ENCODE data around the gene CBX6.
A peak's percentile ranks its signal among the peaks of the same experiment; 100 is the strongest.
"Not testable (repeated sequence)": the region's sequence is repeated elsewhere in the genome, so short reads cannot be mapped to it uniquely, and the experiment has no call there.

Gene CBX6

GRCh38 chr22:38872172-38872830, at the start of gene CBX6:
CBX6 (minus strand) TSS chr22:38872216; CDS start chr22:38872190, 26 bp downstream.
- peaks cover 28 to 40% (median 36%) of the 10 kb centered on the region in 11 experiments for H4K20me1 ChIP-seq
- H3K9ac ChIP-seq, result peak within 1 kb of the TSS; percentile 80 to 94 (median 89)
- no peaks in the 10 kb centered on the region for H3K9me3 ChIP-seq (replicated peaks in 1 of 11)
- H3K27ac ChIP-seq, result peak within 1 kb of the TSS; percentile 79 to 93 (median 84)
- peak within 1 kb of the TSS; percentile 76 to 88 (median 82) for H3K4me3 ChIP-seq
- peaks cover 19 to 26% (median 24%) of the 10 kb centered on the region in 11 experiments for H3K36me3 ChIP-seq
- peak within 1 kb of the TSS; percentile 93 to 99 (median 98) for H3K4me2 ChIP-seq
- no peak for TF ChIP-seq Cebpa-rat (IDR thresholded peaks at IDR 0.05)
- H3K4me1 ChIP-seq, result peaks cover 37 to 55% (median 49%) of the 10 kb centered on the region in 10 experiments
- peaks cover 0 to 12% (median 4%) of the 10 kb centered on the region in 11 experiments; a peak in 7 of 22 replicates for H3K27me3 ChIP-seq

- Histone ChIP-seq H3K27ac (no peak overlapping the region), H3K4me1 (no peaks in the 10 kb centered on the region), H3K4me2 (no peak overlapping the region), H3K9ac (no peak overlapping the region), H3K4me3 (no peak overlapping the region), H4K20me1 (no peaks in the 10 kb centered on the region), H3K9me3 (replicated peaks in 1 of 11) (no peaks in the 10 kb centered on the region), H3K36me3 (no peaks in the 10 kb centered on the region), H3K27me3 (no peaks in the 10 kb centered on the region)
- TF ChIP-seq Cebpa-rat (IDR thresholded peaks at IDR 0.05), result no peak
Measured at GRCh38 chr22:38921806-38922205, 49.8 kb upstream of the CBX6 start.

GRCh38 chr22:38921120-38921519, 49.1 kb upstream of the CBX6 start:
- TF ChIP-seq Cebpa-rat (IDR thresholded peaks at IDR 0.05), result no peak
- H3K4me1 ChIP-seq, result no peaks in the 10 kb centered on the region
- H4K20me1 ChIP-seq, result no peaks in the 10 kb centered on the region
- H3K9me3 ChIP-seq (replicated peaks in 1 of 11), result no peaks in the 10 kb centered on the region
- H3K9ac ChIP-seq, result no peak overlapping the region
- H3K36me3 ChIP-seq, result no peaks in the 10 kb centered on the region
- H3K27ac ChIP-seq, result no peak overlapping the region
- H3K4me3 ChIP-seq, result no peak overlapping the region
- H3K4me2 ChIP-seq, result no peak overlapping the region
- H3K27me3 ChIP-seq, result no peaks in the 10 kb centered on the region

GRCh38 chr22:38919631-38920190, 47.7 kb upstream of the CBX6 start:
- no peaks in the 10 kb centered on the region for H4K20me1 ChIP-seq
- no peaks in the 10 kb centered on the region for H3K4me1 ChIP-seq
- H3K36me3 ChIP-seq, result no peaks in the 10 kb centered on the region
- TF ChIP-seq Cebpa-rat (IDR thresholded peaks at IDR 0.05), result no peak
- H3K9ac ChIP-seq, result no peak overlapping the region
- no peaks in the 10 kb centered on the region for H3K9me3 ChIP-seq (replicated peaks in 1 of 11)
- no peak overlapping the region for H3K4me2 ChIP-seq
- H3K27ac ChIP-seq, result no peak overlapping the region
- no peak overlapping the region for H3K4me3 ChIP-seq
- no peaks in the 10 kb centered on the region for H3K27me3 ChIP-seq

- Histone ChIP-seq H3K27me3 (no peaks in the 10 kb centered on the region), H3K4me3 (no peak overlapping the region), H3K9ac (no peak overlapping the region), H3K27ac (no peak overlapping the region), H3K4me1 (no peaks in the 10 kb centered on the region), H4K20me1 (no peaks in the 10 kb centered on the region), H3K9me3 (replicated peaks in 1 of 11) (peaks cover 0 to 14% (median 4%) of the 10 kb centered on the region in 11 experiments; a peak in 4 of 22 replicates), H3K36me3 (no peaks in the 10 kb centered on the region), H3K4me2 (no peak overlapping the region)
- no peak for TF ChIP-seq Cebpa-rat (IDR thresholded peaks at IDR 0.05)
Measured at GRCh38 chr22:38911434-38911833, 39.4 kb upstream of the CBX6 start.

DNA sequence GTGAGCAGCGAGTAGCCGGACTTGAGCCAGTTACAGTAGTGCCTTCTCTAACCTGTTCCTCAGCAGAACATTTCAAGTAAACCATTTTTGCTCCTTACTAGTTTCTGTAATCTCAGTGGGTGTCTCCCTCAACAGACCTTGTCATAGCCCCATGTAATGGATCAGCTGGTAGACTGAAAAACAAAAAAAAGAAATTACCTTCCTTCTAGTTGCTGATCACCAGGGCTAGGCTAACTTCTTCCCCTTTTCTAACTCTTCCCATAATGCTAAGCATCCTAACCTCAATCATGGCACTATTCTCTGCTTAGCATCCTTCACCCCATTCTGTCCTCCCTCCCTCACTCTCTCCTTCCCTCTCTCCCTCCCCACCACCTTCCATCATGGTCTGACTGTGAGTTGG, 35.8 kb upstream of the CBX6 start:
- Histone ChIP-seq H3K27ac (no peak overlapping the region), H3K9ac (no peak overlapping the region), H3K4me3 (no peak overlapping the region), H4K20me1 (no peaks in the 10 kb centered on the region), H3K36me3 (no peaks in the 10 kb centered on the region), H3K4me1 (no peaks in the 10 kb centered on the region), H3K27me3 (no peaks in the 10 kb centered on the region), H3K4me2 (no peak overlapping the region), H3K9me3 (replicated peaks in 1 of 11) (peaks cover 30 to 47% (median 37%) of the 10 kb centered on the region in 11 experiments)
- TF ChIP-seq Cebpa-rat (IDR thresholded peaks at IDR 0.05), result no peak

DNA sequence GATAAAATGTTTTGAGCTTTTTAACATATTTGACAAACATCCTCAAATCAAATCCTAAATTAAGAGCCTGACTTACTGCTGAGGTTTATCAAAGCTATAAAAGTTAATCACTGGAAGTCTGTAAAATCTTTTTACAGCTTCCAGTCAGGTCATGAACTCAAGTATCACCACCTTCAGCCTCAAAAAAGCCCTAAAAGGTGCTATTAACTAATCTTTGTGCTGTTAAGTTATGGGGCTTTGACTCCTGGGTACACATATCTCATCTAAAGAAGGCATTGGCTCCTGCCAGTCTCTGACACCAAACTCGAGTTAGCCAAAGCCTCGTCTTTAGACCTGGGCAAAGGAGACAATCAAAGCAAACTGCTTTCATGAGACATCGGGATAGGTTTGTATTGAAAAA, 34.0 kb upstream of the CBX6 start:
- no peak overlapping the region for H3K27ac ChIP-seq
- H4K20me1 ChIP-seq, result no peaks in the 10 kb centered on the region
- peaks cover 31 to 48% (median 41%) of the 10 kb centered on the region in 11 experiments for H3K9me3 ChIP-seq (replicated peaks in 1 of 11)
- H3K9ac ChIP-seq, result no peak overlapping the region
- no peaks in the 10 kb centered on the region for H3K27me3 ChIP-seq
- no peak overlapping the region for H3K4me2 ChIP-seq
- peaks cover 6 to 16% (median 13%) of the 10 kb centered on the region in 10 experiments; a peak in 18 of 20 replicates for H3K4me1 ChIP-seq
- no peak for TF ChIP-seq Cebpa-rat (IDR thresholded peaks at IDR 0.05)
- no peaks in the 10 kb centered on the region for H3K36me3 ChIP-seq
- no peak overlapping the region for H3K4me3 ChIP-seq

GRCh38 chr22:38904052-38904617, 32.1 kb upstream of the CBX6 start:
- Histone ChIP-seq H3K9me3 (replicated peaks in 1 of 11) (peaks cover 31 to 48% (median 41%) of the 10 kb centered on the region in 11 experiments), H3K4me1 (peaks cover 11 to 32% (median 20%) of the 10 kb centered on the region in 10 experiments; a peak in 18 of 20 replicates), H3K4me3 (peak overlapping the region in 1 of 10 experiments; percentile 7; a peak in 1 of 20 replicates)
- H3K9ac ChIP-seq, H3K36me3 ChIP-seq, H4K20me1 ChIP-seq, H3K4me2 ChIP-seq, H3K27me3 ChIP-seq, H3K27ac ChIP-seq: not testable (repeated sequence)

- Histone ChIP-seq H3K9me3 (replicated peaks in 1 of 11) (peaks cover 28 to 43% (median 37%) of the 10 kb centered on the region in 11 experiments), H3K4me3 (peak overlapping the region in 4 of 10 experiments; percentile 15 to 29 (median 24); a peak in 4 of 20 replicates), H3K27ac (peak overlapping the region in 7 of 11 experiments; percentile 32 to 69 (median 61); a peak in 13 of 22 replicates), H3K4me1 (peaks cover 11 to 32% (median 20%) of the 10 kb centered on the region in 10 experiments; a peak in 18 of 20 replicates), H3K36me3 (no peaks in the 10 kb centered on the region), H4K20me1 (no peaks in the 10 kb centered on the region), H3K4me2 (peak overlapping the region; percentile 56 to 92 (median 80)), H3K9ac (peak overlapping the region in 6 of 11 experiments; percentile 12 to 50 (median 43); a peak in 9 of 22 replicates), H3K27me3 (no peaks in the 10 kb centered on the region)
- peak in 2 of 11 experiments; percentile 35 to 38; a peak in 2 of 22 replicates for TF ChIP-seq Cebpa-rat (IDR thresholded peaks at IDR 0.05)
Measured at GRCh38 chr22:38901111-38901641, 29.2 kb upstream of the CBX6 start.

All from BLaER1 treated with 17β-estradiol and CSF1 and Interleukin-3, amounts not matched to agents 10 nM and 100 nM (cell line).